HG03342 (cell line): Measurements from ENCODE around the gene ITGBL1.

ENCODE experiments used
- ATAC-seq: cut with Tn5 transposase; IDR thresholded peaks from one replicate; pipeline ENCODE4 v1.9.1; 2021; ENCODE audit warnings: mild to moderate bottlenecking, moderate library complexity; ENCODE audit not compliant: unreplicated experiment

ITGBL1 gene

GRCh38 chr13:101554420-101555125, 102.1 kb downstream of the ITGBL1 start:
- no peak for ATAC-seq

- ATAC-seq: no peak
Observed at GRCh38 chr13:101555610-101556009, 103.1 kb downstream of the ITGBL1 start.

- no peak for ATAC-seq
Observed at GRCh38 chr13:101556676-101557123, 104.2 kb downstream of the ITGBL1 start.

- ATAC-seq: no peak
Observed at GRCh38 chr13:101565317-101565716, 112.8 kb downstream of the ITGBL1 start.

DNA sequence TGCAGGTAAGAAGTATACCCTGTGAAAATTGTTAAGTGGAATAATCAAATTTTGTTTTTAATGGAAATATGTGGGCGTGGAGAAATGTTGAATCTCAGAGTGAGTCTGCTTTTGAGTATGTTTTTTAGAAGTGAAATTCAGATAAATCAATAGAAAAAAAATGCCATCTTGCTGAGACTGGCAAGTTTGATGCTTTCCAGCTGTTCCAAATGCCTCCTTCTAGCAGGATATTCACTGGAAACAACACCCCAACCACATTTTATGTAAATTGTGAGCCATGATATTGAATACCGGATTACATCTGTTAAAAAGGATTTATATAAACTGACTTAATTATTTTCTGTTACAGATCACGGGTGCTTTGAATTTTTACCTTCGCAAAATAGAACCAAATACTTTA, 115.4 kb downstream of the ITGBL1 start:
- ATAC-seq: no peak

GRCh38 chr13:101569807-101570206, 117.3 kb downstream of the ITGBL1 start:
- ATAC-seq: no peak

DNA sequence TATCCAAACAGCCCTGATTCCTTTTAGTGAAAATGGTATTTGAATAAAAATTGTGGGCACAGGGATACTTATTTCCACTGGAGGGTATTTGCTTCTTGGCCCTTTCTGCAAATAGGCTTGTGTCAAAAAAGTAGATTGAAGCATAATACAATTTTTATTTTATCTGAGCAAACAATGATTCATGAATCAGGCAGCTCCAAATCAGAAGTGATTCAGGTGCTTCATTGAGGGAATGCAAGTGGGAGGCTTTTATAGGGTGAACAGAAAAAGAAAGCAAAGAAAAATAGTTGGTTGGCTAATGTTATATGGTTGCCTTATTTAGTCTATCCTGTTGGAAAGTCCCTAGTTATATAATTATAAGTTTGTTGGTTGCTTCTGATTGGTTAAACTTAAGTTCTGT, 117.9 kb downstream of the ITGBL1 start:
- ATAC-seq: no peak

- no peak for ATAC-seq
Observed at GRCh38 chr13:101572456-101572855, 120.0 kb downstream of the ITGBL1 start.

- no peak for ATAC-seq
Observed at GRCh38 chr13:101575581-101575980, 123.1 kb downstream of the ITGBL1 start.

GRCh38 chr13:101576455-101576854, 124.0 kb downstream of the ITGBL1 start:
- ATAC-seq: no peak

DNA sequence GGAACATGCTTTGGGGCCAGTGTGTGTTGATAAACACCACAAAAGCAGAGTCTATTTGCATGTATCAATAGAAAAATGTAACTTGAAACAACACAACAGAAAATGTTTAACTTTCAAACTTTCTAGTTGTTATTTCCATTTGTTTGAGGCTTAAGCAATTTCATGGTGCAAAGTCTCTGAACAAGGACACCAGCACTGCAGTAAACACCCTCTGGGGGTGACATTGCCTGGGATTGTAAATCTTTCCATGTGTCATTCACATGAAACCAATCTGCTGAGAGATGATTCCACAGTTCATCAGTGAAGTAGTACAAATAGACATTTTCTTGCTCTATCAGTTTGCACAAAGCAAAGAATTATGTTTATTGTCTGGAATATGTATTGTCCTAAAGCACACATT, 124.5 kb downstream of the ITGBL1 start:
- ATAC-seq: no peak

- ATAC-seq: no peak
Observed at GRCh38 chr13:101579281-101579802, 126.9 kb downstream of the ITGBL1 start.

DNA sequence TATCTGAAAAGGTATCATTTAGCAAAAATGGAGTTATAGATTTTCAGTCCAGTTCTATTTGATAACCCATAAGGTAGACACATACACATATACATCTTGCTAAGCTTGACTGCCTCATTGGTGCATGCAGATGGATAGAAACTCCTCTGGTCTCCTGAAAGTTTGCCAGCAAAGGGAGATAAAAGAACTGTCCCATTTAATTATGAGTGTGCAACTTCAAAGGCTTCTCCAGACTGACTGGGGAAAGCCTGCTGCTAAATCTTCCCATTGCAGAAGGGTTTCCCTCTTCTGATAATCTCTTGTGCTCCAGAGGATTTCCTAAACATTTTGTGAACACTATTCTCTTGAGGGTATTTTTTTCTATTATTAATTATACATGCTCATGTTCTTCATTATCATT, 131.9 kb downstream of the ITGBL1 start:
- ATAC-seq: no peak

- ATAC-seq: no peak
Observed at GRCh38 chr13:101590479-101590878, 138.0 kb downstream of the ITGBL1 start.

- no peak for ATAC-seq
Observed at GRCh38 chr13:101594936-101595335, 142.5 kb downstream of the ITGBL1 start.

DNA sequence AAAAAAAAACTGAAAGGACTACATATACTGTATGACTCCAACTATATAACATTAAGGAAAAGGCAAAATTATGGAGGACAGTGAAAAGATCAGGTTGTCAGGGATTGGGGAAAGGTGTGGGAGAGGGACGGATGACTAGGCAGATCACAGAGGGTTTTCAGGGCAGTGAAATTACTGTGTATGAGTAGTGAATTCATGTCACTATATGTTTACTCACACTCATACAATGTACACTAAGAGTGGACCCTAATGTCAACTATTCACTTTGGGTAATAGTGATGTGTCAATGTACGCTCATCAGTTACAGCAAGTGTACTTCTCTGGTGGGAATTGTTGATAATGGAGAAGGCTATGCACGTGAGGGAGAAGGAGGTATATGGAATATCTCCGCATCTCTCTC, 144.3 kb downstream of the ITGBL1 start:
- no peak for ATAC-seq

- ATAC-seq: no peak
Observed at GRCh38 chr13:101611491-101612475, 159.3 kb downstream of the ITGBL1 start.

DNA sequence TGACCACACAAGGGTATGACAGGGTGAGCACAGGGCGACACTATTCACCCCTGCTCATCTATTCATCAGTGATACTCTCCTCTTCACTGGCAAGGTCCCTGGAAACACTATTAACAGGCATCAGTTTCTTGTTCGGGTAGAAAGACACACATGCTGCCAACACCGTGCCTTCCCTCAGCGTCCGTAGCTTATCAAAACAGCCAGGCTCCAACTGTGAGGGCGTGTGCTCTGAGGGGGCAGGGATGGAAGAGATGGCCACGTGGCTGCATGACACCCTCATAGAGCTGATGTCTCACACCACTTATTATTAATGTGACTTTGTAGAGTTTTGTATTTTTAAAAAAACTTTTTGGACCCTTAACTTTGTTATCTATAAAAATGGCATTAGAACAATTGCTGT, 160.3 kb downstream of the ITGBL1 start:
- ATAC-seq: no peak

- ATAC-seq: no peak
Observed at GRCh38 chr13:101614491-101614890, 162.0 kb downstream of the ITGBL1 start.

- no peak for ATAC-seq
Observed at GRCh38 chr13:101618440-101619187, 166.1 kb downstream of the ITGBL1 start.

- no peak for ATAC-seq
Observed at GRCh38 chr13:101621099-101621498, 168.6 kb downstream of the ITGBL1 start.
